NT2/D1 (cell line): ENCODE data around the gene CEBPG.

Experiments
- DNase-seq: peaks from one replicate; pipeline ENCODE4 v3.0.0-alpha.2; 2011; ENCODE audit warnings: low read depth, low spot score
- H3K27me3 ChIP-seq: 2 replicates; pipeline ENCODE4 v1.6.0; 2011; ENCODE audit warnings: mild to moderate bottlenecking; ENCODE audit not compliant: insufficient read length, insufficient read depth
- H3K36me3 ChIP-seq: 2 replicates; pipeline ENCODE4 v1.6.1; 2011; ENCODE audit warnings: mild to moderate bottlenecking, low read length, mixed read lengths; ENCODE audit not compliant: insufficient read depth, insufficient read length
- H3K4me1 ChIP-seq: 2 replicates; pipeline ENCODE4 v1.5.1; 2011; ENCODE audit not compliant: insufficient read depth, insufficient read length
- H3K4me3 ChIP-seq: 2 replicates; pipeline ENCODE4 v1.5.1; 2011; ENCODE audit warnings: low read depth; ENCODE audit not compliant: insufficient read length
- H3K9ac ChIP-seq: 2 replicates; pipeline ENCODE4 v1.6.0; 2011; ENCODE audit warnings: low read depth; ENCODE audit not compliant: insufficient read length
- H3K9me3 ChIP-seq: 2 replicates; pipeline ENCODE4 v1.5.1; 2011; ENCODE audit warnings: mild to moderate bottlenecking, low read length; ENCODE audit not compliant: insufficient read depth
- SUZ12 ChIP-seq: IDR thresholded peaks from 2 replicates; pipeline ENCODE4 v1.6.1; 2011; ENCODE audit not compliant: insufficient read length, insufficient read depth; ENCODE audit errors: extremely low read depth
- YY1 ChIP-seq: IDR thresholded peaks from 2 replicates; pipeline ENCODE4 v1.6.1; 2011; ENCODE audit not compliant: insufficient read length, insufficient read depth
- ZNF274 ChIP-seq: IDR thresholded peaks from 2 replicates; pipeline ENCODE4 v1.6.1; 2011; ENCODE audit warnings: mild to moderate bottlenecking, low read depth, low read length

The CEBPG gene

GRCh38 chr19:33402421-33403220, 29.1 kb downstream of the CEBPG start:
- Histone ChIP-seq H3K4me1 (peaks cover 9% of the 10 kb centered on the region), H3K27me3 (no peaks in the 10 kb centered on the region), H3K4me3 (no peak overlapping the region), H3K9me3 (no peaks in the 10 kb centered on the region), H3K9ac (no peak overlapping the region), H3K36me3 (peaks cover 2% of the 10 kb centered on the region)
- no peak for DNase-seq
- TF ChIP-seq SUZ12 (no peak), YY1 (no peak), ZNF274 (no peak)

GRCh38 chr19:33403221-33403972, 29.9 kb downstream of the CEBPG start:
- Histone ChIP-seq H3K4me1 (peaks cover 5% of the 10 kb centered on the region), H3K4me3 (no peak overlapping the region), H3K36me3 (peaks cover 2% of the 10 kb centered on the region), H3K9ac (no peak overlapping the region), H3K27me3 (no peaks in the 10 kb centered on the region), H3K9me3 (no peaks in the 10 kb centered on the region)
- TF ChIP-seq ZNF274 (no peak), SUZ12 (no peak), YY1 (no peak)
- DNase-seq: no peak

- DNase-seq: no peak
- no peaks in the 10 kb centered on the region for H3K27me3 ChIP-seq
- peaks cover 5% of the 10 kb centered on the region for H3K4me1 ChIP-seq
- no peaks in the 10 kb centered on the region for H3K9me3 ChIP-seq
- H3K9ac ChIP-seq: no peak overlapping the region
- TF ChIP-seq ZNF274 (no peak), YY1 (no peak), SUZ12 (no peak)
- H3K4me3 ChIP-seq: no peak overlapping the region
- peaks cover 2% of the 10 kb centered on the region for H3K36me3 ChIP-seq
Measured at GRCh38 chr19:33403973-33404304, 30.4 kb downstream of the CEBPG start.

GRCh38 chr19:33404506-33405253, 31.2 kb downstream of the CEBPG start:
- no peak for DNase-seq
- TF ChIP-seq ZNF274 (no peak), YY1 (no peak), SUZ12 (no peak)
- H3K4me1 ChIP-seq: peaks cover 5% of the 10 kb centered on the region
- no peak overlapping the region for H3K9ac ChIP-seq
- H3K36me3 ChIP-seq: no peaks in the 10 kb centered on the region
- no peaks in the 10 kb centered on the region for H3K27me3 ChIP-seq
- no peak overlapping the region for H3K4me3 ChIP-seq
- no peaks in the 10 kb centered on the region for H3K9me3 ChIP-seq

- Histone ChIP-seq H3K9ac (no peak overlapping the region), H3K27me3 (no peaks in the 10 kb centered on the region), H3K4me3 (no peak overlapping the region), H3K9me3 (no peaks in the 10 kb centered on the region), H3K4me1 (peaks cover 7% of the 10 kb centered on the region), H3K36me3 (peaks cover 5% of the 10 kb centered on the region)
- TF ChIP-seq YY1: no peak
- no peak for TF ChIP-seq SUZ12
- no peak for DNase-seq
Measured at GRCh38 chr19:33405254-33405552, 31.7 kb downstream of the CEBPG start.

GRCh38 chr19:33405553-33406461, 32.3 kb downstream of the CEBPG start:
- peaks cover 8% of the 10 kb centered on the region for H3K36me3 ChIP-seq
- DNase-seq: no peak

More at GRCh38 chr19:33405553-33406461, 32.3 kb downstream of the CEBPG start:
- Histone ChIP-seq H3K9ac (peak overlapping the region; percentile 36), H3K27me3 (no peaks in the 10 kb centered on the region), H3K9me3 (no peaks in the 10 kb centered on the region), H3K4me3 (no peak overlapping the region), H3K4me1 (peaks cover 9% of the 10 kb centered on the region)
- TF ChIP-seq SUZ12 (no peak), YY1 (no peak)
